ENCODE data around the gene ADAMTS2. TPM values are rescaled to one million over a fixed set of nuclear protein-coding genes. Genes with fewer than 3 reads are reported as not detected.

Gene ADAMTS2
- polyA plus RNA-seq, 3 donors, result 0.74 to 2.3 TPM; not detected in 1

DNA sequence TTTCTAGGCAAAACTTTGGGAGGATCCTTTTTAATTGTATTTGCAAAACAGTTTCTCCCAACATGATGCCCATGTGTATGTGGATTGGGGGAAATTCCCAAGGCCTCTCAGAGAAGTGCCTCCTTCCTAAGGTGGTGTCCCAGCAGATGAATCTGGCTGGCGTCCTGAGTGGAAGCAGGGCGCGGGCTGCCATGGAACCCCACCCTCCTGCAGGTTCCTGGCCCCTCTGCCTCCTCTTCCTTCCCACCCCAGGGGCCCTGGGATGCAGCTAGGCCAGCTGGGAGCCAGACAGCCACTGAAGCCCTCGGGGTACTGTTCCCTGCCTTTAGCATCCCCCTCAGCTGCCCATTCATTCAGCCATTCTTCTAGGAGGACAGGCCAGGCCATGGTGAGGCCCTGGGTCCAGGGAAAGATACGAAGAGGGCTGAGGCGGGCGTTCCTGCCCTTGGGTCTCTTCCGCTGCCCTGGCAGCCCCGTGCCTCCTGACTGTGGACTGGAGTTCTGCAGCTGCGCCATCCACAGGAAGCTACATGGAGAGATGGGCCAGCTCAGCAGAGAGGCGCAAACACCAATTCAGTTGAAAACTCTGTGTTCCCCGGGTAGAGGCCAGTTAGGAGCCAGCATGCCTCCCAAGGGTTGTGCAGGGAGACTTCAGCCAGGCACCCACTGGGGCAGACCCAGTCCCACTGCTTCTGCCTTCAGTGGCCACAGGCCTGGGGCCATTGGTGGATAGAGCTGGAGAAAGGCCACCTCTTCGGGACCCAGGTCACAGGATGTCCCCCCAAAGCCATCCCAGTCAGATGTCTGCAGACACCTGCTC, 36.5 kb downstream of the ADAMTS2 start:
- Histone ChIP-seq H3K4me1 (ENCODE audit: control insufficient read depth in 1 of 2, insufficient read depth in 2 of 2, low read length in 2 of 2) (no peaks in the 10 kb centered on the region), H3K79me2 (ENCODE audit: insufficient read depth, low read length) (no peaks in the 10 kb centered on the region), H2AFZ (ENCODE audit: insufficient read depth, low read depth, low read length, poor library complexity, severe bottlenecking) (no peak overlapping the region), H3K27me3 (ENCODE audit: control insufficient read depth in 2 of 2, insufficient read depth in 2 of 2, low read length in 2 of 2) (no peaks in the 10 kb centered on the region), H3K36me3 (replicated peaks in 1 of 2; ENCODE audit: control insufficient read depth in 1 of 2, insufficient read depth in 2 of 2, low read length in 2 of 2) (no peaks in the 10 kb centered on the region), H3K4me3 (replicated peaks in 1 of 3; ENCODE audit: low read depth in 2 of 3, low read length in 3 of 3) (no peak overlapping the region), H3K9ac (ENCODE audit: insufficient read depth, low read length, poor library complexity, severe bottlenecking) (no peak overlapping the region), H3K4me2 (replicated peaks; ENCODE audit: extremely low read depth, low read length, poor library complexity, severe bottlenecking) (no peak overlapping the region), H4K20me1 (ENCODE audit: insufficient read depth, low read length) (no peaks in the 10 kb centered on the region), H3K27ac (ENCODE audit: low read depth in 1 of 2, low read length in 2 of 2) (no peak overlapping the region), H3K9me3 (replicated peaks in 1 of 2; ENCODE audit: control insufficient read depth in 1 of 2, insufficient read depth in 1 of 2, low read length in 2 of 2) (peaks cover 7 to 11% of the 10 kb centered on the region in 2 donors)
- DNase-seq, result no peak
- peaks cover 0 to 4% (median 2%) of the 10 kb centered on the region in 3 donors for H3K27me3 Mint-ChIP-seq (ENCODE audit: low read depth in 3 of 3)
- H3K36me3 Mint-ChIP-seq, result no peaks in the 10 kb centered on the region
- no peaks in the 10 kb centered on the region for H3K4me1 Mint-ChIP-seq
- intact Hi-C loops (cut with micrococcal nuclease), result no loop called here
- H3K4me3 Mint-ChIP-seq, result no peak overlapping the region
- 96% methylated on average over 10 of the region's 13 CpGs for WGBS (ENCODE audit: insufficient coverage)
- no peak overlapping the region for H3K27ac Mint-ChIP-seq
- H3K9me3 Mint-ChIP-seq, result peaks cover 10 to 33% (median 16%) of the 10 kb centered on the region in 7 donors
- TF ChIP-seq, protein P1, sequence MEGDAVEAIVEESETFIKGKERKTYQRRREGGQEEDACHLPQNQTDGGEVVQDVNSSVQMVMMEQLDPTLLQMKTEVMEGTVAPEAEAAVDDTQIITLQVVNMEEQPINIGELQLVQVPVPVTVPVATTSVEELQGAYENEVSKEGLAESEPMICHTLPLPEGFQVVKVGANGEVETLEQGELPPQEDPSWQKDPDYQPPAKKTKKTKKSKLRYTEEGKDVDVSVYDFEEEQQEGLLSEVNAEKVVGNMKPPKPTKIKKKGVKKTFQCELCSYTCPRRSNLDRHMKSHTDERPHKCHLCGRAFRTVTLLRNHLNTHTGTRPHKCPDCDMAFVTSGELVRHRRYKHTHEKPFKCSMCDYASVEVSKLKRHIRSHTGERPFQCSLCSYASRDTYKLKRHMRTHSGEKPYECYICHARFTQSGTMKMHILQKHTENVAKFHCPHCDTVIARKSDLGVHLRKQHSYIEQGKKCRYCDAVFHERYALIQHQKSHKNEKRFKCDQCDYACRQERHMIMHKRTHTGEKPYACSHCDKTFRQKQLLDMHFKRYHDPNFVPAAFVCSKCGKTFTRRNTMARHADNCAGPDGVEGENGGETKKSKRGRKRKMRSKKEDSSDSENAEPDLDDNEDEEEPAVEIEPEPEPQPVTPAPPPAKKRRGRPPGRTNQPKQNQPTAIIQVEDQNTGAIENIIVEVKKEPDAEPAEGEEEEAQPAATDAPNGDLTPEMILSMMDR (IDR thresholded peaks at IDR 0.05), result no peak

DNA sequence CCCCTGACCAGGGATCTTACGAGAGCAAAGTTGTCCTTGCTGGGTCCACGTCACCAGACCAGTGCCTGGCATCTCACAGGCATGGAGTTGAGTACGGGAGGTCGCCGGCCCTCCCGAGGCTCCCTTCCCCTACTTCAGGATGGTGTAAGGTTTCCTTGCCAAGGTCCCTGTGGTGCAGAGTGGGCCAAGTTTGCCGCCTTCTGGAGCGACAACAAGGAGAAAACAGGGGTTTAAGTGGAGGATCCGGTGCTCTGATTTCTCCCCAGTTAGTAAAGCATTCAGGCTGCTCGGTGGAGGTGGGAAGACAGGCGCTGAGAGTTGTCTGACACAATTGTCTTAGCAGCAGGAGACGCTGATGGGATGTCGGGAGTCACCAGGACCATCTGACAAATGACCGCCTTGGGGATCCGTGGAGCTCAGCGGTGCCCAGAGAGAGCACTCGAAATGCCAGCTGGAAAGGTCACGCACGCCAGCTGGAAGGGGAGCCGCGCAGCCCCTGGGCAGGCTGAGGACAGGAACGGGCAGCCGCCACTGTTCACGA, 37.3 kb downstream of the ADAMTS2 start:
- H2AFZ ChIP-seq (ENCODE audit: insufficient read depth, low read depth, low read length, poor library complexity, severe bottlenecking), result no peak overlapping the region
- no peaks in the 10 kb centered on the region for H3K4me1 Mint-ChIP-seq
- H3K4me2 ChIP-seq (replicated peaks; ENCODE audit: extremely low read depth, low read length, poor library complexity, severe bottlenecking), result no peak overlapping the region
- H3K36me3 ChIP-seq (replicated peaks in 1 of 2; ENCODE audit: control insufficient read depth in 1 of 2, insufficient read depth in 2 of 2, low read length in 2 of 2), result no peaks in the 10 kb centered on the region
- no peak overlapping the region for H3K4me3 ChIP-seq (replicated peaks in 1 of 3; ENCODE audit: low read depth in 2 of 3, low read length in 3 of 3)
- peaks cover 10 to 35% (median 23%) of the 10 kb centered on the region in 7 donors for H3K9me3 Mint-ChIP-seq
- peaks cover 2 to 4% (median 2%) of the 10 kb centered on the region in 3 donors for H3K27me3 Mint-ChIP-seq (ENCODE audit: low read depth in 3 of 3)
- no peaks in the 10 kb centered on the region for H3K79me2 ChIP-seq (ENCODE audit: insufficient read depth, low read length)
- no peak overlapping the region for H3K27ac Mint-ChIP-seq
- H3K36me3 Mint-ChIP-seq, result no peaks in the 10 kb centered on the region
- H3K9ac ChIP-seq (ENCODE audit: insufficient read depth, low read length, poor library complexity, severe bottlenecking), result no peak overlapping the region
- 92% methylated on average over 19 of the region's 24 CpGs for WGBS (ENCODE audit: insufficient coverage)
- TF ChIP-seq, protein P1 (IDR thresholded peaks at IDR 0.05), result no peak
- H3K9me3 ChIP-seq (replicated peaks in 1 of 2; ENCODE audit: control insufficient read depth in 1 of 2, insufficient read depth in 1 of 2, low read length in 2 of 2), result peaks cover 11 to 14% of the 10 kb centered on the region in 2 donors
- H4K20me1 ChIP-seq (ENCODE audit: insufficient read depth, low read length), result no peaks in the 10 kb centered on the region
- intact Hi-C loops (cut with micrococcal nuclease), result no loop called here
- DNase-seq, result no peak
- H3K4me3 Mint-ChIP-seq, result no peak overlapping the region
- no peaks in the 10 kb centered on the region for H3K4me1 ChIP-seq (ENCODE audit: control insufficient read depth in 1 of 2, insufficient read depth in 2 of 2, low read length in 2 of 2)
- H3K27ac ChIP-seq (ENCODE audit: low read depth in 1 of 2, low read length in 2 of 2), result no peak overlapping the region
- no peaks in the 10 kb centered on the region for H3K27me3 ChIP-seq (ENCODE audit: control insufficient read depth in 2 of 2, insufficient read depth in 2 of 2, low read length in 2 of 2)
